Sigmoid colon (tissue), 7 donors: ENCODE measurements around the gene EDN3. TPM values are rescaled to one million over a fixed set of nuclear protein-coding genes. Genes with fewer than 3 reads are reported as not detected.
"Not testable (repeated sequence)": the region's sequence is repeated elsewhere in the genome, so short reads cannot be mapped to it uniquely, and the experiment has no call there.

Experiments
- DNase-seq: peaks from one replicate; pipeline ENCODE4 v3.0.0-alpha.2; 2019
- H3K27ac ChIP-seq, 4 donors: fragments of 200-600 bp; sonication (generic); one replicate each; pipeline ENCODE4 v1.5.1; 2016 to 2019; ENCODE audit warnings: mild to moderate bottlenecking in 1 of 4
- H3K27me3 ChIP-seq, 3 donors: fragments of 200-600 bp; sonication (generic); one replicate each; pipeline ENCODE4 v1.5.1; 2019; ENCODE audit warnings: mild to moderate bottlenecking in 1 of 3
- H3K36me3 ChIP-seq, 4 donors: fragments of 200-600 bp; sonication (generic); one replicate each; pipeline ENCODE4 v1.5.1; 2016 to 2019
- H3K4me1 ChIP-seq, 4 donors: fragments of 200-600 bp; sonication (generic); one replicate each; pipeline ENCODE4 v1.5.1; 2017 to 2019
- H3K4me3 ChIP-seq, 4 donors: fragments of 200-600 bp; sonication (generic); one replicate each; pipeline ENCODE4 v1.5.1; 2017 to 2019; ENCODE audit warnings: mild to moderate bottlenecking in 2 of 4, moderate library complexity in 1 of 4
- H3K9me3 ChIP-seq, 4 donors: fragments of 200-600 bp in 3 of 4; sonication (generic) in 3 of 4; one replicate each; pipeline versions ENCODE4 v1.5.1 to v1.6.1; 2013 to 2019
- CTCF ChIP-seq, 4 experiments: fragments of 450-650 bp in 3 of 4; fragments of 200-600 bp in 1 of 4; IDR thresholded peaks; one replicate each; pipeline ENCODE4 v1.5.1; 2016 to 2019; ENCODE audit warnings: antibody characterized with exemption in 4 of 4, mild to moderate bottlenecking in 3 of 4, moderate library complexity in 2 of 4
- EP300 ChIP-seq, 4 donors: sonication (generic); formaldehyde crosslinking; IDR thresholded peaks; one replicate each; pipeline ENCODE4 v1.6.1; 2017; ENCODE audit warnings: antibody characterized with exemption in 4 of 4
- POLR2A ChIP-seq, 2 donors: fragments of 450-650 bp; IDR thresholded peaks; one replicate each; pipeline ENCODE4 v1.6.1; 2016; ENCODE audit warnings: antibody characterized with exemption in 2 of 2, mild to moderate bottlenecking in 2 of 2, moderate library complexity in 2 of 2
- POLR2AphosphoS5 ChIP-seq, 4 donors: sonication (generic); formaldehyde crosslinking; IDR thresholded peaks; one replicate each; pipeline ENCODE4 v1.6.1; 2017; ENCODE audit warnings: antibody characterized with exemption in 4 of 4
- WGBS, 2 donors: extraction: QIAGEN DNeasy Blood & Tissue Kit; methylation state at CpG; one replicate each; pipeline ENCODE4 v1.1.7; 2013; 5-methylcytosine and 5-hydroxymethylcytosine counted together
- intact Hi-C: fragments of 100-400 bp; cut with DNase I; formaldehyde crosslinking; loops from one replicate; pipeline ENCODE4 v1.15.1; 2023
- polyA plus RNA-seq, 3 donors: library from polyadenylated mRNA; stranded (reverse); fragments of 200-250 nt; gene quantifications; one replicate each; pipeline ENCODE4 v1.2.3, GENCODE V29; 2013
- total RNA-seq, 4 donors: library from RNA; depleted of rRNA; stranded (reverse); fragments of >200 nt; gene quantifications; one replicate each; pipeline ENCODE4 v1.1.0, GENCODE V29; 2016
- donor health status: healthy with polysubstance abuse.
- donor health status: Bipolar disorder and iron deficiency.
- donor health status: healthy.

EDN3 gene
- total and polyA plus RNA-seq, 7 donors: 0.27 to 28.8 (median 1.8) TPM

DNA sequence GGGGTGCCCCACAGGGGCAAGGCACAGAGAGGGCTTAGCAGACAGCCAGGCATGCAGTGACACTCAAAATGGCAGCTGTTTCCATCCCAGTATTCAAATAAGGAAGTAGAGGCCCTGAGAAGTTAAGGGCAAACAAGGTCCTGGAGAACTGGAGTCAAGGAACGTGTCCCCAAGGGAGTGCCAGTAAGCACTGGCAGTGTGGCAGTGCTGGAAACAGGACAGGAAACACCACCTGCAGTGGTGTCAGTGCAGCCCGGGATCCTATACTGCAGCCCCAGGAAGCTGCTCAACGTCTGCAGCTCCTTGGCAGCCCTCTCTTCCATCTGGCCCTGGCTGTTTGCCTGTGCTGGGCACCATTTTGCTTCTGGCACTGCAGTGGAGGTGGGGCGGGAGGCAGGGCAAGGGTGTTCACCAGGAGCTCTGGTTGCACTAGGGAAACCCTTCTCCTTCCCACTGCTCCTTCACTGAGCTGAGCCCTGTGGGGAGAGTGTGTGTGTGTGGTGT is 56.3 kb downstream of the EDN3 start:
- TF ChIP-seq POLR2AphosphoS5 (IDR thresholded peaks at IDR 0.05) (no peak), CTCF (IDR thresholded peaks at IDR 0.05) (no peak), EP300 (IDR thresholded peaks at IDR 0.05) (no peak)
- intact Hi-C loops: no loop called here
- DNase-seq: no peak
- H3K9me3 ChIP-seq: no peaks in the 10 kb centered on the region
- H3K4me3 ChIP-seq: no peak overlapping the region
- 60 to 62% methylated on average over 4 of the region's 4 CpGs for WGBS, 2 donors
- H3K4me1 ChIP-seq: no peaks in the 10 kb centered on the region
- H3K27ac ChIP-seq: no peak overlapping the region
- no peaks in the 10 kb centered on the region for H3K36me3 ChIP-seq
- H3K27me3 ChIP-seq: peaks cover 0 to 5% (median 4%) of the 10 kb centered on the region in 3 donors

GRCh38 chr20:59358793-59359192 is 58.4 kb downstream of the EDN3 start:
- H3K4me1 ChIP-seq, H3K4me3 ChIP-seq, H3K27ac ChIP-seq, H3K9me3 ChIP-seq, intact Hi-C loops, DNase-seq, H3K36me3 ChIP-seq: not testable (repeated sequence)
- WGBS, 2 donors: 68 to 79% methylated on average over 6 of the region's 9 CpGs
- H3K27me3 ChIP-seq: peaks cover 0 to 11% (median 5%) of the 10 kb centered on the region in 3 donors

DNA sequence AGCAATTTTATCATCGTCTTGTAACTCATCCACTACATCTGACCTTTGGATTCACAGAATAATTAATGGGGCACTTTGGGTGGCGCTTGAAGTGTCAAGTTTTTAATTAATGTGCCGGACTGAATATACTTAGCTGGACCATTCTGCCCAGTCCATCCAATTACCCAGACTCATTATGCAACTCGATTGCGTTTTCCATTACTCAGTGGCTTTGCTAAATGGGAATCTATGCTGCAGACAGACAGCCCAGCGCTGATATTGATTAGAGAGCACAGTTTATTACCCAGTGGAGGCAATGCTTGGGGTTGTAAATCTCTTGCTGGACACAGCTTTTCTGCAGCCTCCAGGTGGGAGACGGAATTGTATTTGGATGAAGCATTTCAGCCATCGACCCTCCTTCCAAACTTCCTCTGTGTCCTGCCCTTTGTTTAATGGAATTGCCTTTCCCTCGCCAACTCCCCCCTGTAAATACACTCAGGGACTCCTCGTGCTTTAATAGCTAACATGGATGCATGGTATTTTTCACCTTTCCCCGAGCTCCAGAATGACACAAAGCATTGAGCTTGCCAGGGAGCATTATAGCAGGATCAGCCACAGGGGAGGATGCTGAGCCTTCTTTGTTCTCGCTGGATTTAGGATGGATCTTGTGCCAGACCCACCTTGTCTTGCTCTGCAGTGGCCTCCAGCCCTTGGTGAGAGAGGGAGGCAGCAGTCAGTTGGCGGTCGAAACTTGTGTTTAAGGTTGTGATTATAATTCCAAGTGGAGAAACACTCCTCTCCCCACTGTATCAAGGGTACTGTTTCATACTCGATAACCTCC is 59.7 kb downstream of the EDN3 start:
- Histone ChIP-seq H3K9me3 (no peaks in the 10 kb centered on the region), H3K36me3 (no peaks in the 10 kb centered on the region), H3K4me1 (no peaks in the 10 kb centered on the region), H3K4me3 (no peak overlapping the region), H3K27me3 (peaks cover 0 to 11% (median 5%) of the 10 kb centered on the region in 3 donors), H3K27ac (no peak overlapping the region)
- intact Hi-C loops: no loop called here
- no peak for DNase-seq
- WGBS, 2 donors: 80 to 86% methylated on average over 15 of the region's 15 CpGs
- TF ChIP-seq POLR2A (IDR thresholded peaks at IDR 0.05): no peak
- TF ChIP-seq POLR2AphosphoS5 (IDR thresholded peaks at IDR 0.05): no peak
- TF ChIP-seq EP300 (IDR thresholded peaks at IDR 0.05): no peak
- no peak for TF ChIP-seq CTCF (IDR thresholded peaks at IDR 0.05)

DNA sequence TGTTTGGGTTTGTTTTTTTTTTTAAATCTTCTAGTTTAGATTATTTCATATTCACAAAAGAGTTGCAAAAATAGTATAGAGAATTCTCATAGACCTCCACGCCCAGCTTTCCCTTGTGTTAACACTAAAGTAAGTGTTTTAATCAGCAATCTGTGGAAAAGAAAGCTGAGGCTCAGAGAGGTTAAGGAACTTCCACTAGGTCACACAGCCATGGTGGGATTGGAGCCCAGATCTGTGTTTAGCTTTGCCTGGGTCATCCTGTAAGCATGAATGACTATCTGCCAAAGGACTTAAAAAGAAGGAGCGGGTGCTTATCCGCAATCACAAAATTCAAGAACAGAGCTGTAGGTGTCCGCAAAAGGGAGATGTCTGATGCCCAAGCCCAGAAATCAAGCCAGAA is 60.5 kb downstream of the EDN3 start:
- intact Hi-C loops: no loop called here
- Histone ChIP-seq H3K4me3 (no peak overlapping the region), H3K9me3 (no peaks in the 10 kb centered on the region), H3K36me3 (no peaks in the 10 kb centered on the region), H3K27ac (no peak overlapping the region), H3K27me3 (peaks cover 0 to 11% (median 5%) of the 10 kb centered on the region in 3 donors), H3K4me1 (no peaks in the 10 kb centered on the region)
- DNase-seq: no peak
- TF ChIP-seq POLR2AphosphoS5 (IDR thresholded peaks at IDR 0.05) (no peak), POLR2A (IDR thresholded peaks at IDR 0.05) (no peak), CTCF (IDR thresholded peaks at IDR 0.05) (no peak), EP300 (IDR thresholded peaks at IDR 0.05) (no peak)
- WGBS, 2 donors: 93% methylated on average over 4 of the region's 4 CpGs

- intact Hi-C loops: no loop called here
- no peak for DNase-seq
- no peaks in the 10 kb centered on the region for H3K36me3 ChIP-seq
- TF ChIP-seq POLR2A (IDR thresholded peaks at IDR 0.05) (no peak), CTCF (IDR thresholded peaks at IDR 0.05) (no peak), EP300 (IDR thresholded peaks at IDR 0.05) (no peak), POLR2AphosphoS5 (IDR thresholded peaks at IDR 0.05) (no peak)
- H3K27me3 ChIP-seq: peaks cover 0 to 11% (median 5%) of the 10 kb centered on the region in 3 donors
- H3K27ac ChIP-seq: no peak overlapping the region
- no peaks in the 10 kb centered on the region for H3K9me3 ChIP-seq
- 57 to 85% methylated on average over 5 of the region's 5 CpGs for WGBS, 2 donors
- no peak overlapping the region for H3K4me3 ChIP-seq
- no peaks in the 10 kb centered on the region for H3K4me1 ChIP-seq
These were observed 61.0 kb downstream of the EDN3 start for GRCh38 chr20:59361411-59361810.
